SK-N-SH treated with all-trans-retinoic acid at 6 μM for 48 hours (cell line): ENCODE measurements around the gene ETNK2.

Experiments
- BACH2 ChIP-seq: fragments of 250-450 bp; sonication (Bioruptor Pico); IDR thresholded peaks from 2 replicates; pipeline ENCODE4 v1.9.0; 2021; ENCODE audit warnings: mild to moderate bottlenecking, borderline replicate concordance
- ESRRG ChIP-seq: fragments of 250-450 bp; sonication (Bioruptor Pico); IDR thresholded peaks from 2 replicates; pipeline ENCODE4 v1.6.1; 2021; ENCODE audit warnings: mild to moderate bottlenecking
- ISL1 ChIP-seq: fragments of 250-450 bp; sonication (Bioruptor Pico); IDR thresholded peaks from 2 replicates; pipeline ENCODE4 v2.1.2; 2022; ENCODE audit warnings: mild to moderate bottlenecking, moderate library complexity
- PATZ1 ChIP-seq: fragments of 250-450 bp; sonication (Bioruptor Pico); IDR thresholded peaks from 2 replicates; pipeline ENCODE4 v1.8.0; 2020; ENCODE audit warnings: mild to moderate bottlenecking, moderate library complexity, borderline replicate concordance
- RARB ChIP-seq: fragments of 250-450 bp; sonication (Bioruptor Pico); IDR thresholded peaks from 2 replicates; pipeline ENCODE4 v1.8.0; 2021; ENCODE audit warnings: mild to moderate bottlenecking, moderate library complexity
- TOX ChIP-seq: fragments of 250-450 bp; sonication (Bioruptor Pico); IDR thresholded peaks from 2 replicates; pipeline ENCODE4 v1.8.0; 2021; ENCODE audit warnings: mild to moderate bottlenecking, moderate library complexity, borderline replicate concordance
- TSHZ2 ChIP-seq: fragments of 250-450 bp; sonication (Bioruptor Pico); IDR thresholded peaks from 2 replicates; pipeline ENCODE4 v1.5.0; 2020; ENCODE audit warnings: mild to moderate bottlenecking, moderate library complexity
- ZFP30 ChIP-seq: fragments of 450-650 bp; formaldehyde crosslinking; IDR thresholded peaks from 2 replicates; pipeline ENCODE4 v1.5.0; 2022; ENCODE audit warnings: mild to moderate bottlenecking, moderate library complexity
- ZNF565 ChIP-seq: fragments of 450-650 bp; formaldehyde crosslinking; conservative IDR thresholded peaks from 2 replicates; pipeline ENCODE4 v1.5.0; 2020; ENCODE audit warnings: low read depth, mild to moderate bottlenecking, moderate library complexity

GRCh38 chr1:204154568-204155255 lies 2.9 kb upstream of the ETNK2 start:
- TF ChIP-seq ZFP30 = no peak
- TF ChIP-seq PATZ1 (CRISPR knock-in tag) = no peak
- TF ChIP-seq ZNF565 (CRISPR knock-in tag) = no peak
- TF ChIP-seq BACH2 (CRISPR knock-in tag) = no peak
- no peak for TF ChIP-seq TSHZ2 (CRISPR knock-in tag)
- TF ChIP-seq ISL1 (CRISPR knock-in tag) = no peak
- TF ChIP-seq RARB (CRISPR knock-in tag) = no peak
- TF ChIP-seq ESRRG (CRISPR knock-in tag) = no peak
- no peak for TF ChIP-seq TOX
